NB4 (cell line): ENCODE data around the gene EMC10.

ENCODE experiments used
- MYC ChIP-seq: IDR thresholded peaks from 2 replicates; pipeline ENCODE4 v1.6.1; 2011; ENCODE audit warnings: low read depth, low read length
- POLR2A ChIP-seq: IDR thresholded peaks from 2 replicates; pipeline ENCODE4 v1.6.1; 2011; ENCODE audit warnings: mild to moderate bottlenecking; ENCODE audit not compliant: insufficient read length; ENCODE audit errors: extremely low read depth
- TF ChIP-seq, protein P1 (sequence below): IDR thresholded peaks from one replicate; pipeline ENCODE4 v1.5.1; 2012; ENCODE audit warnings: low read depth, low read length

DNA sequence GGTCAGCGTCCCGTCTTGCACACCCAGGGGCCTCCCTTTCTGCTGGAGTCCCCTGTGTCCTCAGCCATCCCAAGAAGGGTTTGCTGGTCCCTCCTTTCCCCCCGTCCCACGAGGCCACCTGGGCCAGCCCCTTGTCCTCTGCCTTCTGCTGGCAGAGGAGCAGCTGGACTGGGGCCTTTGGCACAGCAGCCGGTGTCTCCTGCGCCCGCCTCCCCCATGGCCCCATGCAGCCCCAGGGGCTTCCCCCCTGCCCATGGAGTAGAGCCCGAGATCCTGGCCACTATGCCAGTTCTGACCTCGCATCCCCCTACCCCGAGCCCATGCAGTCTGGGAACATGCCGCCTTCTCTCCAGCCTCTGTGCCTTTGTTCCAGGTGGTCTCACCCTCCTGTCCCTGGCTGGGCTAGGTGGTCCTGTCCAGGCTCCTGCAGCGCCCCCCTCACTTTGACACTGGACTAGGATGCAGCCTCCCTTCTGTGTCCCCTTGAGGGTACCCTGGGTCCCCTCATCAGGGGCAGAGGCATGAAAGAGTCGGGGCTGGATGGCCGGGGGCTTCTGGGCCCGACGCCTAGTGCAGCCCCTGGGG is 6.1 kb downstream of the EMC10 start:
- TF ChIP-seq, protein P1, sequence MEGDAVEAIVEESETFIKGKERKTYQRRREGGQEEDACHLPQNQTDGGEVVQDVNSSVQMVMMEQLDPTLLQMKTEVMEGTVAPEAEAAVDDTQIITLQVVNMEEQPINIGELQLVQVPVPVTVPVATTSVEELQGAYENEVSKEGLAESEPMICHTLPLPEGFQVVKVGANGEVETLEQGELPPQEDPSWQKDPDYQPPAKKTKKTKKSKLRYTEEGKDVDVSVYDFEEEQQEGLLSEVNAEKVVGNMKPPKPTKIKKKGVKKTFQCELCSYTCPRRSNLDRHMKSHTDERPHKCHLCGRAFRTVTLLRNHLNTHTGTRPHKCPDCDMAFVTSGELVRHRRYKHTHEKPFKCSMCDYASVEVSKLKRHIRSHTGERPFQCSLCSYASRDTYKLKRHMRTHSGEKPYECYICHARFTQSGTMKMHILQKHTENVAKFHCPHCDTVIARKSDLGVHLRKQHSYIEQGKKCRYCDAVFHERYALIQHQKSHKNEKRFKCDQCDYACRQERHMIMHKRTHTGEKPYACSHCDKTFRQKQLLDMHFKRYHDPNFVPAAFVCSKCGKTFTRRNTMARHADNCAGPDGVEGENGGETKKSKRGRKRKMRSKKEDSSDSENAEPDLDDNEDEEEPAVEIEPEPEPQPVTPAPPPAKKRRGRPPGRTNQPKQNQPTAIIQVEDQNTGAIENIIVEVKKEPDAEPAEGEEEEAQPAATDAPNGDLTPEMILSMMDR: no peak
- TF ChIP-seq POLR2A: no peak
- no peak for TF ChIP-seq MYC
